ENCODE results near the gene ARL5C. TPM values are rescaled to one million over a fixed set of nuclear protein-coding genes. Genes with fewer than 3 reads are reported as not detected.

ARL5C gene
- total RNA-seq, 2 experiments from 2014 or later: 0.16 to 0.65 TPM

- Histone ChIP-seq H3K27ac (ENCODE audit: low read depth, low read length, poor library complexity, severe bottlenecking) (peak overlapping the region; percentile 89), H3K4me3 (ENCODE audit: low read depth, low read length, poor library complexity, severe bottlenecking) (peak overlapping the region; percentile 9), H3K4me2 (ENCODE audit: low read length) (peak overlapping the region; percentile 62), H2AFZ (ENCODE audit: low read length) (no peak overlapping the region), H4K20me1 (ENCODE audit: insufficient read depth, low read length) (no peaks in the 10 kb centered on the region), H3K9me2 (ENCODE audit: insufficient read depth, low read length) (no peaks in the 10 kb centered on the region), H3K4me1 (ENCODE audit: insufficient read depth, low read length, poor library complexity, severe bottlenecking) (peaks cover 63% of the 10 kb centered on the region), H3K9me3 (ENCODE audit: low read length) (peaks cover 3% of the 10 kb centered on the region; the same call in 1 of the 2 replicates), H3K79me2 (ENCODE audit: insufficient read depth, low read depth, low read length) (no peaks in the 10 kb centered on the region), H3K36me3 (ENCODE audit: insufficient read depth, low read length) (peaks cover 41% of the 10 kb centered on the region)
- no peak for TF ChIP-seq EZH2phosphoT487 (IDR thresholded peaks at IDR 0.05; ENCODE audit: borderline replicate concordance, low read depth, low read length)
- ChIA-PET POLR2A (interaction anchor here (0.6 to 1.3 kb wide), 4 partner anchors 9 to 208 kb away, joined by 3 to 5 read pairs (median 4); no protein-coding TSS in a partner anchor), CTCF (ENCODE audit: unreplicated experiment) (interaction anchor here (0.6 to 3.3 kb wide), 6 partner anchors 9 to 303 kb away, joined by 4 to 22 read pairs (median 4); no protein-coding TSS in a partner anchor)
- DNase-seq (ENCODE audit: low spot score): no peak
- no TSS peak for BruUV-seq (replicated peaks)
- intact Hi-C loops (cut with micrococcal nuclease; ENCODE audit: unreplicated experiment): loop anchor here (2.0 kb wide), 2 partner anchors 21 to 23 kb away; partner anchors contain the start of gene CACNB1
Observed at GRCh38 chr17:39173526-39174274, 7.7 kb upstream of the ARL5C start.

GRCh38 chr17:39173080-39173479 is 7.1 kb upstream of the ARL5C start:
- Histone ChIP-seq H3K36me3 (ENCODE audit: insufficient read depth, low read length) (peaks cover 35% of the 10 kb centered on the region), H3K4me2 (ENCODE audit: low read length) (peak overlapping the region; percentile 62), H2AFZ (ENCODE audit: low read length) (no peak overlapping the region), H3K4me3 (ENCODE audit: low read depth, low read length, poor library complexity, severe bottlenecking) (peak overlapping the region; percentile 9), H3K4me1 (ENCODE audit: insufficient read depth, low read length, poor library complexity, severe bottlenecking) (peaks cover 65% of the 10 kb centered on the region), H4K20me1 (ENCODE audit: insufficient read depth, low read length) (no peaks in the 10 kb centered on the region), H3K9me3 (ENCODE audit: low read length) (peaks cover 3% of the 10 kb centered on the region; the same call in 1 of the 2 replicates), H3K79me2 (ENCODE audit: insufficient read depth, low read depth, low read length) (no peaks in the 10 kb centered on the region), H3K9me2 (ENCODE audit: insufficient read depth, low read length) (no peaks in the 10 kb centered on the region), H3K27ac (ENCODE audit: low read depth, low read length, poor library complexity, severe bottlenecking) (peak overlapping the region; percentile 89)
- no TSS peak for BruUV-seq (replicated peaks)
- peak; percentile 85 for DNase-seq (ENCODE audit: low spot score)
- TF ChIP-seq EZH2phosphoT487 (IDR thresholded peaks at IDR 0.05; ENCODE audit: borderline replicate concordance, low read depth, low read length) (no peak), CTCF (conservative IDR thresholded peaks at IDR 0.05; ENCODE audit: low read length) (no peak)
- POLR2A ChIA-PET: interaction anchor here (1.0 to 1.3 kb wide), 3 partner anchors 8 to 23 kb away, joined by 3 to 5 read pairs (median 4); no protein-coding TSS in a partner anchor
- CTCF ChIA-PET (ENCODE audit: unreplicated experiment): interaction anchor here (2.2 to 3.3 kb wide), 2 partner anchors 9 to 20 kb away, joined by 8 to 22 read pairs; no protein-coding TSS in a partner anchor
- intact Hi-C loops (cut with micrococcal nuclease; ENCODE audit: unreplicated experiment): loop anchor here (2.0 kb wide), 1 partner anchor 24 kb away; the partner anchor contains the start of gene CACNB1

- CTCF ChIA-PET (ENCODE audit: unreplicated experiment): interaction anchor here (0.7 kb wide), 1 partner anchor 11 kb away, joined by 3 read pairs; no protein-coding TSS in a partner anchor
- H3K4me3 ChIP-seq (ENCODE audit: low read depth, low read length, poor library complexity, severe bottlenecking): peak overlapping the region; percentile 9
- no peaks in the 10 kb centered on the region for H4K20me1 ChIP-seq (ENCODE audit: insufficient read depth, low read length)
- peaks cover 3% of the 10 kb centered on the region; the same call in 1 of the 2 replicates for H3K9me3 ChIP-seq (ENCODE audit: low read length)
- DNase-seq (ENCODE audit: low spot score): peak; percentile 50
- H3K9me2 ChIP-seq (ENCODE audit: insufficient read depth, low read length): no peaks in the 10 kb centered on the region
- intact Hi-C loops (cut with micrococcal nuclease; ENCODE audit: unreplicated experiment): loop anchor here (2.0 kb wide), 1 partner anchor 25 kb away; the partner anchor contains the start of gene CACNB1
- peaks cover 77% of the 10 kb centered on the region for H3K4me1 ChIP-seq (ENCODE audit: insufficient read depth, low read length, poor library complexity, severe bottlenecking)
- POLR2A ChIA-PET: interaction anchor here (0.6 to 2.9 kb wide), 2 partner anchors 18 to 327 kb away, joined by 5 to 8 read pairs; no protein-coding TSS in a partner anchor
- H3K36me3 ChIP-seq (ENCODE audit: insufficient read depth, low read length): peaks cover 24% of the 10 kb centered on the region
- peak overlapping the region; percentile 62 for H3K4me2 ChIP-seq (ENCODE audit: low read length)
- peak overlapping the region; percentile 89 for H3K27ac ChIP-seq (ENCODE audit: low read depth, low read length, poor library complexity, severe bottlenecking)
- peak overlapping the region; percentile 6; the same call in 1 of the 2 replicates for H2AFZ ChIP-seq (ENCODE audit: low read length)
- no peaks in the 10 kb centered on the region for H3K79me2 ChIP-seq (ENCODE audit: insufficient read depth, low read depth, low read length)
- no TSS peak for BruUV-seq (replicated peaks)
- TF ChIP-seq CTCF (conservative IDR thresholded peaks at IDR 0.05; ENCODE audit: low read length) (no peak), EZH2phosphoT487 (IDR thresholded peaks at IDR 0.05; ENCODE audit: borderline replicate concordance, low read depth, low read length) (no peak)
Observed at GRCh38 chr17:39171933-39172332, 6.0 kb upstream of the ARL5C start.
